Neural cell (in vitro differentiated cells): ENCODE data around the gene EYS.

ENCODE experiments used
- EZH2 ChIP-seq: fragments of 200-600, 300-800 bp; shearing (Covaris generic), sonication (generic); IDR thresholded peaks from 2 replicates; pipeline ENCODE4 v1.6.1; 2014; ENCODE audit warnings: antibody characterized with exemption, low read length, borderline replicate concordance, mild to moderate bottlenecking; ENCODE audit not compliant: insufficient read depth, poor library complexity, severe bottlenecking
- MXI1 ChIP-seq: fragments of 450-650 bp; conservative IDR thresholded peaks from 2 replicates; pipeline ENCODE4 v1.6.1; 2014; ENCODE audit warnings: antibody characterized with exemption, mild to moderate bottlenecking; ENCODE audit not compliant: poor library complexity, severe bottlenecking
- POLR2AphosphoS5 ChIP-seq: IDR thresholded peaks from 2 replicates; pipeline ENCODE4 v1.6.1; 2012
- RAD21 ChIP-seq: fragments of 450-650 bp; conservative IDR thresholded peaks from 2 replicates; pipeline ENCODE4 v1.6.1; 2014; ENCODE audit warnings: antibody characterized with exemption, mild to moderate bottlenecking, moderate library complexity
- TF ChIP-seq, protein P1 (sequence below): fragments of 450-650 bp; IDR thresholded peaks from 2 replicates; pipeline ENCODE4 v1.5.1; 2014; ENCODE audit warnings: antibody characterized with exemption, mild to moderate bottlenecking, moderate library complexity; ENCODE audit not compliant: poor library complexity, severe bottlenecking
- TF ChIP-seq, protein P2 (sequence below): IDR thresholded peaks from 2 replicates; pipeline ENCODE4 v1.6.1; 2012; ENCODE audit warnings: borderline replicate concordance

DNA sequence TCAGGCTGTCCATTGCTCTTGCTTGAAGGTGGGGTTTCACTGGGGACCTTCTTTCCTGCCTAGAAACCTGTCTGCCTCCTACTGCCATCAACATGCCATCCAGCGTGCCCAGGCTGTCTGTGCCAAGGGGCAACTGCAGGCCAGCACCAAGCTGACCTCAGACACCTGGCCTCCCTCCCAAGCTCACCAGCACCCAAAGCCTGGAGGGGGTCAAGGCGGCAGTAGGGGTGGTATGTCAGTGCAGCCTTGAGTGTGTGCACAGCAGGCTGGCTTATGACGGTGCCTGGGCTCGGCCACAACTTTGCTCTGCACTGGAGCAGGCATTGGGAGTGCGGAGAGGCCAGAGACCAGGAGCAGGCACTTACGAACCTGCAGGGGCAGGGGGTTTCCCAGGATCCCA, 149.0 kb downstream of the EYS start:
- no peak for TF ChIP-seq EZH2
- TF ChIP-seq, protein P1, sequence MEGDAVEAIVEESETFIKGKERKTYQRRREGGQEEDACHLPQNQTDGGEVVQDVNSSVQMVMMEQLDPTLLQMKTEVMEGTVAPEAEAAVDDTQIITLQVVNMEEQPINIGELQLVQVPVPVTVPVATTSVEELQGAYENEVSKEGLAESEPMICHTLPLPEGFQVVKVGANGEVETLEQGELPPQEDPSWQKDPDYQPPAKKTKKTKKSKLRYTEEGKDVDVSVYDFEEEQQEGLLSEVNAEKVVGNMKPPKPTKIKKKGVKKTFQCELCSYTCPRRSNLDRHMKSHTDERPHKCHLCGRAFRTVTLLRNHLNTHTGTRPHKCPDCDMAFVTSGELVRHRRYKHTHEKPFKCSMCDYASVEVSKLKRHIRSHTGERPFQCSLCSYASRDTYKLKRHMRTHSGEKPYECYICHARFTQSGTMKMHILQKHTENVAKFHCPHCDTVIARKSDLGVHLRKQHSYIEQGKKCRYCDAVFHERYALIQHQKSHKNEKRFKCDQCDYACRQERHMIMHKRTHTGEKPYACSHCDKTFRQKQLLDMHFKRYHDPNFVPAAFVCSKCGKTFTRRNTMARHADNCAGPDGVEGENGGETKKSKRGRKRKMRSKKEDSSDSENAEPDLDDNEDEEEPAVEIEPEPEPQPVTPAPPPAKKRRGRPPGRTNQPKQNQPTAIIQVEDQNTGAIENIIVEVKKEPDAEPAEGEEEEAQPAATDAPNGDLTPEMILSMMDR, result no peak
- TF ChIP-seq POLR2AphosphoS5, result no peak
- no peak for TF ChIP-seq RAD21
- TF ChIP-seq, protein P2, sequence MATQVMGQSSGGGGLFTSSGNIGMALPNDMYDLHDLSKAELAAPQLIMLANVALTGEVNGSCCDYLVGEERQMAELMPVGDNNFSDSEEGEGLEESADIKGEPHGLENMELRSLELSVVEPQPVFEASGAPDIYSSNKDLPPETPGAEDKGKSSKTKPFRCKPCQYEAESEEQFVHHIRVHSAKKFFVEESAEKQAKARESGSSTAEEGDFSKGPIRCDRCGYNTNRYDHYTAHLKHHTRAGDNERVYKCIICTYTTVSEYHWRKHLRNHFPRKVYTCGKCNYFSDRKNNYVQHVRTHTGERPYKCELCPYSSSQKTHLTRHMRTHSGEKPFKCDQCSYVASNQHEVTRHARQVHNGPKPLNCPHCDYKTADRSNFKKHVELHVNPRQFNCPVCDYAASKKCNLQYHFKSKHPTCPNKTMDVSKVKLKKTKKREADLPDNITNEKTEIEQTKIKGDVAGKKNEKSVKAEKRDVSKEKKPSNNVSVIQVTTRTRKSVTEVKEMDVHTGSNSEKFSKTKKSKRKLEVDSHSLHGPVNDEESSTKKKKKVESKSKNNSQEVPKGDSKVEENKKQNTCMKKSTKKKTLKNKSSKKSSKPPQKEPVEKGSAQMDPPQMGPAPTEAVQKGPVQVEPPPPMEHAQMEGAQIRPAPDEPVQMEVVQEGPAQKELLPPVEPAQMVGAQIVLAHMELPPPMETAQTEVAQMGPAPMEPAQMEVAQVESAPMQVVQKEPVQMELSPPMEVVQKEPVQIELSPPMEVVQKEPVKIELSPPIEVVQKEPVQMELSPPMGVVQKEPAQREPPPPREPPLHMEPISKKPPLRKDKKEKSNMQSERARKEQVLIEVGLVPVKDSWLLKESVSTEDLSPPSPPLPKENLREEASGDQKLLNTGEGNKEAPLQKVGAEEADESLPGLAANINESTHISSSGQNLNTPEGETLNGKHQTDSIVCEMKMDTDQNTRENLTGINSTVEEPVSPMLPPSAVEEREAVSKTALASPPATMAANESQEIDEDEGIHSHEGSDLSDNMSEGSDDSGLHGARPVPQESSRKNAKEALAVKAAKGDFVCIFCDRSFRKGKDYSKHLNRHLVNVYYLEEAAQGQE, result no peak
- TF ChIP-seq MXI1, result no peak
